CD14-positive monocyte (primary cell): ENCODE data around the gene ERMN. TPM values are rescaled to one million over a fixed set of nuclear protein-coding genes. Genes with fewer than 3 reads are reported as not detected.
"Not testable (repeated sequence)": the region's sequence is repeated elsewhere in the genome, so short reads cannot be mapped to it uniquely, and the experiment has no call there.

Experiments
- DNase-seq, 3 donors: peaks; one replicate each; pipeline ENCODE4 v3.0.0-alpha.2; 2011 to 2022
- H2AFZ ChIP-seq: 2 replicates; pipeline ENCODE4 v1.6.0; 2012; ENCODE audit warnings: mild to moderate bottlenecking, low read depth, low read length, inconsistent platforms; ENCODE audit not compliant: insufficient read depth, poor library complexity, severe bottlenecking
- H3K27ac ChIP-seq, 2 donors: 1 replicate in 1 of 2; 2 replicates in 1 of 2; pipeline ENCODE4 v1.5.1; 2012 to 2013; ENCODE audit warnings: low read length in 2 of 2, control low read depth in 1 of 2, inconsistent platforms in 1 of 2, low read depth in 1 of 2, mild to moderate bottlenecking in 1 of 2
- H3K27me3 ChIP-seq, 2 donors: one replicate each; pipeline versions ENCODE4 v1.6.0 to v1.6.1; 2011 to 2013; ENCODE audit warnings: low read length in 2 of 2; ENCODE audit not compliant: control insufficient read depth in 2 of 2, insufficient read depth in 2 of 2
- H3K36me3 ChIP-seq, 2 donors: replicated peaks in 1 of 2; 1 replicate in 1 of 2; 2 replicates in 1 of 2; pipeline versions ENCODE4 v1.5.1 to v1.6.1; 2012 to 2013; ENCODE audit warnings: low read length in 2 of 2, control low read depth in 1 of 2, inconsistent platforms in 1 of 2, mild to moderate bottlenecking in 1 of 2; ENCODE audit not compliant: insufficient read depth in 2 of 2, control insufficient read depth in 1 of 2
- H3K4me1 ChIP-seq, 2 donors: 1 replicate in 1 of 2; 2 replicates in 1 of 2; pipeline versions ENCODE4 v1.5.1 to v1.6.1; 2012 to 2013; ENCODE audit warnings: low read length in 2 of 2, control low read depth in 1 of 2, inconsistent platforms in 1 of 2, mild to moderate bottlenecking in 1 of 2, moderate library complexity in 1 of 2; ENCODE audit not compliant: insufficient read depth in 2 of 2, control insufficient read depth in 1 of 2
- H3K4me2 ChIP-seq: replicated peaks from 2 replicates; pipeline ENCODE3; 2012; ENCODE audit warnings: low read length, moderate library complexity, mild to moderate bottlenecking; ENCODE audit not compliant: poor library complexity, severe bottlenecking; ENCODE audit errors: extremely low read depth
- H3K4me3 ChIP-seq, 3 experiments: fragments of 200-600 bp in 1 of 3; sonication (generic) in 1 of 3; replicated peaks in 1 of 3; 1 replicate in 2 of 3; 2 replicates in 1 of 3; pipeline ENCODE4 v1.5.1; 2011 to 2013; ENCODE audit warnings: low read length in 3 of 3, mild to moderate bottlenecking in 3 of 3, control low read depth in 2 of 3, low read depth in 2 of 3, inconsistent platforms in 1 of 3, moderate library complexity in 1 of 3
- H3K79me2 ChIP-seq: 2 replicates; pipeline ENCODE4 v1.6.0; 2012; ENCODE audit warnings: mild to moderate bottlenecking, control low read depth, inconsistent platforms, low read length, moderate library complexity; ENCODE audit not compliant: insufficient read depth
- H3K9ac ChIP-seq: 2 replicates; pipeline ENCODE4 v1.6.0; 2017; ENCODE audit warnings: low read length, mild to moderate bottlenecking; ENCODE audit not compliant: insufficient read depth, poor library complexity, severe bottlenecking
- H3K9me3 ChIP-seq, 2 donors: replicated peaks in 1 of 2; 1 replicate in 1 of 2; 2 replicates in 1 of 2; pipeline versions ENCODE4 v1.5.1 to v1.6.1; 2012 to 2013; ENCODE audit warnings: low read length in 2 of 2, control low read depth in 1 of 2; ENCODE audit not compliant: control insufficient read depth in 1 of 2, insufficient read depth in 1 of 2
- H4K20me1 ChIP-seq: 2 replicates; pipeline ENCODE4 v1.6.0; 2012; ENCODE audit warnings: mild to moderate bottlenecking, low read length, control low read depth, moderate library complexity; ENCODE audit not compliant: insufficient read depth
- H3K27ac Mint-ChIP-seq, 7 donors: one replicate each; pipeline ENCODE4 v1.8.0; 2020; ENCODE audit warnings: mild to moderate bottlenecking in 7 of 7, mixed read lengths in 7 of 7, moderate library complexity in 6 of 7, inconsistent platforms in 2 of 7
- H3K27me3 Mint-ChIP-seq, 3 donors: one replicate each; pipeline ENCODE4 v1.8.0; 2021 to 2022; ENCODE audit warnings: low read depth in 3 of 3, mild to moderate bottlenecking in 3 of 3, mixed read lengths in 3 of 3, moderate library complexity in 3 of 3, inconsistent platforms in 1 of 3
- H3K36me3 Mint-ChIP-seq, 2 donors: one replicate each; pipeline ENCODE4 v1.8.0; 2020; ENCODE audit warnings: mixed read lengths in 2 of 2, inconsistent platforms in 1 of 2, mild to moderate bottlenecking in 1 of 2
- H3K4me1 Mint-ChIP-seq: one replicate; pipeline ENCODE4 v1.8.0; 2020; ENCODE audit warnings: mild to moderate bottlenecking, mixed read lengths
- H3K4me3 Mint-ChIP-seq, 2 donors: one replicate each; pipeline ENCODE4 v1.8.0; 2020; ENCODE audit warnings: mild to moderate bottlenecking in 2 of 2, mixed read lengths in 2 of 2, moderate library complexity in 1 of 2
- H3K9me3 Mint-ChIP-seq, 7 donors: one replicate each; pipeline ENCODE4 v1.8.0; 2020 to 2022; ENCODE audit warnings: mixed read lengths in 7 of 7, mild to moderate bottlenecking in 6 of 7, moderate library complexity in 6 of 7, inconsistent platforms in 2 of 7
- WGBS: methylation state at CpG from one replicate; pipeline ENCODE4 v1.1.5; 2013; ENCODE audit warnings: missing lambda C conversion rate; ENCODE audit not compliant: insufficient coverage; 5-methylcytosine and 5-hydroxymethylcytosine counted together
- intact Hi-C, 2 donors: fragments of 100-400 bp; cut with micrococcal nuclease; formaldehyde crosslinking; loops; one replicate each; pipeline versions ENCODE4 v1.15.0 to v1.15.1; 2023
- polyA plus RNA-seq, 3 donors: library from polyadenylated mRNA; depleted of rRNA in 1 of 3; unstranded in 2 of 3; stranded (reverse) in 1 of 3; fragments of 300-500 nt in 2 of 3; fragments of >200 nt in 1 of 3; fragmentation: Illumina TruSeq in 2 of 3; gene quantifications; 1 replicate in 2 of 3; 2 replicates in 1 of 3; pipeline ENCODE4 v1.2.3, GENCODE V29; 2012 to 2021
- TF ChIP-seq, protein P1 (sequence below): fragments of 200-600 bp; IDR thresholded peaks from one replicate; pipeline ENCODE4 v1.8.0; 2022; ENCODE audit warnings: antibody characterized with exemption, mild to moderate bottlenecking

The ERMN gene
- polyA plus RNA-seq, 3 donors = 0.19 to 3.9 TPM; not detected in 1

DNA sequence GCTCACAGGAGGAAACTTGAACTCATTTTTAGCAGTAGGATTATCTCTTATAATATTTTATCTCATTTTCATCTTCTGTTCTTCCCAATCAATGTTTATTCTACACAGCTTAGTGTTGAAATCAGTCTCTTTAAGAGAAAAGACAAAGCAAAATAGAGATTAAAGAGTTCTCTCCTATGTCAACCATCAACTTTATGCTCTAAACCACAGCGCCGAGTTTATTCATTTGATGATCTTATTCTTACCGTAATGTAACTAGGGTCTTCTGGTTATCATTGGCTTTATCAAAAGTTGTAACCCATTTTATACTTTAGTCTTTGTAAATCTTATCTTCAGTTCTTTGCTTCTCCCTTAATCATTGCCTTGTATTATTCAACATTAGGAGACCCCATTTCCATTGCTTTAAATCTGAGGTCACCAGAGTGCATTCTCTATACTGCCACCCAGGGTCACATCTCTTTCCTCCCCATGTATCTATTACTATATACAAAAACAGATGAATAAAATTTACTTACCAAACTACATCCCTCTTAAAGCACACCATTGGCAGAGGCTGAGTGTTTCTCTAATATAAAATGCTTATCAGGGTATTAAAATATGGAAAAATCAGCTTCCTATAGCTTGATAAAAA, 22.8 kb upstream of the ERMN start:
- intact Hi-C loops = no loop called here
- Histone ChIP-seq H3K9me3 (peaks cover 14 to 25% of the 10 kb centered on the region in 2 donors), H3K4me3 (no peak overlapping the region), H3K4me1 (no peaks in the 10 kb centered on the region), H3K4me2 (no peak overlapping the region), H3K27me3 (no peaks in the 10 kb centered on the region), H3K9ac (no peak overlapping the region), H3K27ac (no peak overlapping the region), H4K20me1 (no peaks in the 10 kb centered on the region), H3K36me3 (no peaks in the 10 kb centered on the region), H3K79me2 (no peaks in the 10 kb centered on the region), H2AFZ (no peak overlapping the region)
- H3K4me1 Mint-ChIP-seq = no peaks in the 10 kb centered on the region
- H3K27ac Mint-ChIP-seq = no peak overlapping the region
- H3K4me3 Mint-ChIP-seq = no peak overlapping the region
- TF ChIP-seq, protein P1, sequence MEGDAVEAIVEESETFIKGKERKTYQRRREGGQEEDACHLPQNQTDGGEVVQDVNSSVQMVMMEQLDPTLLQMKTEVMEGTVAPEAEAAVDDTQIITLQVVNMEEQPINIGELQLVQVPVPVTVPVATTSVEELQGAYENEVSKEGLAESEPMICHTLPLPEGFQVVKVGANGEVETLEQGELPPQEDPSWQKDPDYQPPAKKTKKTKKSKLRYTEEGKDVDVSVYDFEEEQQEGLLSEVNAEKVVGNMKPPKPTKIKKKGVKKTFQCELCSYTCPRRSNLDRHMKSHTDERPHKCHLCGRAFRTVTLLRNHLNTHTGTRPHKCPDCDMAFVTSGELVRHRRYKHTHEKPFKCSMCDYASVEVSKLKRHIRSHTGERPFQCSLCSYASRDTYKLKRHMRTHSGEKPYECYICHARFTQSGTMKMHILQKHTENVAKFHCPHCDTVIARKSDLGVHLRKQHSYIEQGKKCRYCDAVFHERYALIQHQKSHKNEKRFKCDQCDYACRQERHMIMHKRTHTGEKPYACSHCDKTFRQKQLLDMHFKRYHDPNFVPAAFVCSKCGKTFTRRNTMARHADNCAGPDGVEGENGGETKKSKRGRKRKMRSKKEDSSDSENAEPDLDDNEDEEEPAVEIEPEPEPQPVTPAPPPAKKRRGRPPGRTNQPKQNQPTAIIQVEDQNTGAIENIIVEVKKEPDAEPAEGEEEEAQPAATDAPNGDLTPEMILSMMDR = no peak
- DNase-seq = no peak
- peaks cover 0 to 3% (median 2%) of the 10 kb centered on the region in 3 donors for H3K27me3 Mint-ChIP-seq
- H3K9me3 Mint-ChIP-seq = peaks cover 18 to 29% (median 21%) of the 10 kb centered on the region in 7 donors
- no CpG with 5 or more reads among the region's 3 CpGs for WGBS
- peaks cover 4 to 9% of the 10 kb centered on the region in 2 donors for H3K36me3 Mint-ChIP-seq

DNA sequence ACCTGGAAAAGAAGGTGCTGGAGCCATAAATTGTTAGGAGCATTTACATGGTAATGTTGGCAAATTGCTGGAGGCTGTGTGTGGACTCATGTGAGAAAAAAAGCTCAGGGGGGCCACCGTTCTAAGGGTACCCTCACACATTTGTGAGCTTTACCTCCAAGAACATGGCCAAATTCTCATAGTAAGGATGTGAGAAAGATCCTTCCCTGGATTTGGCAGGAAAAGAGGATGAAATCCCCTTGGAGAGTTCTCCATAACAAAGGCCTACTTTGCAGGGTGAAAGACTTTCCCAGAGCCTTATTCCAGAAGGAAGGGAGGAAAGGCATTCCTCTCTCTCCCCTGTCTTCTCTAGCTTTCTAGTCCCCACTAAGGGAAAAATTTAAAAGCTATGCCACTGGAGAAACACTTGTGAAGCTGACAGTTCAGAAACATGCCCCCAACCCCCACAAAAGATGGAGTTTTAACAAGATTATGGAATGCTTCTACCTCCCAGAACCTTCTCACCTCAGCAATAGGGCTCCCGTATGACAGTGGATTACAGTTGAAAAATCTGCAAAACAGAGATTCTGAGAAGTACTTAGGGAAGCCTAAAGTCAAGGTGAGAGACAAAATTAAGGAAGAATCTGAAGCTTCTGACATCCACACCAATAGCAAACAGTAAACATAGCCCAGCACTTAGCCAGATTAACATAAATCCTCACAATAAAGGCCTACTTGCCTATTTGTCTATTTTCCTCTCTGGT, 20.2 kb upstream of the ERMN start:
- Histone ChIP-seq H3K27me3 (no peaks in the 10 kb centered on the region), H3K36me3 (no peaks in the 10 kb centered on the region), H3K4me2 (no peak overlapping the region), H3K9me3 (peaks cover 25 to 30% of the 10 kb centered on the region in 2 donors), H4K20me1 (no peaks in the 10 kb centered on the region), H2AFZ (no peak overlapping the region), H3K4me1 (no peaks in the 10 kb centered on the region), H3K79me2 (no peaks in the 10 kb centered on the region), H3K27ac (no peak overlapping the region), H3K9ac (no peak overlapping the region), H3K4me3 (no peak overlapping the region)
- H3K27ac Mint-ChIP-seq = no peak overlapping the region
- H3K4me1 Mint-ChIP-seq = no peaks in the 10 kb centered on the region
- no peak overlapping the region for H3K4me3 Mint-ChIP-seq
- intact Hi-C loops = no loop called here
- peaks cover 35 to 48% (median 41%) of the 10 kb centered on the region in 7 donors for H3K9me3 Mint-ChIP-seq
- H3K36me3 Mint-ChIP-seq = peaks cover 8 to 9% of the 10 kb centered on the region in 2 donors
- WGBS = no CpG with 5 or more reads among the region's 2 CpGs
- peaks cover 0 to 3% (median 2%) of the 10 kb centered on the region in 3 donors for H3K27me3 Mint-ChIP-seq
- TF ChIP-seq, protein P1 = no peak
- DNase-seq = no peak

DNA sequence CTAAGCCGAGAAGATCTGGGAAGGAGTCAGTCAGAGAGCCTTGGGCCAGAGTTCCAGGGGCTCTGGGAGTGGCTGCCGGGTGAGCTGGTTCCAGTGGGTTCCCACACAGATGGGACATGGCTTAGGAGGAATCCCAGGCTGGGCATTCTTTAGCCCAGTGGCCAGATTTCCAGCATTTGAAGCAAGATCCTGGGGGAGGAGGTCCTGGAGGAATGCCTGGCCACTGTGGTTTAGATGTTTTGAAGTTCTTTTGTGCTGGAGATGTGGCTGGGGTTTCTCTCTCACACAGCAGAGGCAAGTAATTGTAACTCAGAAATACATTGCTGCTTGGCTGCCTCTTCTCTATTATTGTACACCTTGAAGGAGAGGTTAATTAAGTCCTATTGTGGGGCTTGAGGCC, 15.8 kb upstream of the ERMN start:
- H3K27me3 ChIP-seq, H3K4me3 Mint-ChIP-seq, H3K27ac Mint-ChIP-seq, H3K27ac ChIP-seq, H3K4me1 Mint-ChIP-seq, H2AFZ ChIP-seq, H3K36me3 Mint-ChIP-seq, H3K9ac ChIP-seq, H3K4me1 ChIP-seq, H3K36me3 ChIP-seq, H4K20me1 ChIP-seq, H3K4me2 ChIP-seq, intact Hi-C loops, H3K79me2 ChIP-seq, DNase-seq, H3K4me3 ChIP-seq, H3K27me3 Mint-ChIP-seq: not testable (repeated sequence)
- H3K9me3 Mint-ChIP-seq = peaks cover 33 to 45% (median 41%) of the 10 kb centered on the region in 7 donors
- H3K9me3 ChIP-seq = peaks cover 25 to 30% of the 10 kb centered on the region in 2 donors
- 100% methylated on average over 1 of the region's 2 CpGs for WGBS
